Measurements from ENCODE around the gene DAP.

DNA sequence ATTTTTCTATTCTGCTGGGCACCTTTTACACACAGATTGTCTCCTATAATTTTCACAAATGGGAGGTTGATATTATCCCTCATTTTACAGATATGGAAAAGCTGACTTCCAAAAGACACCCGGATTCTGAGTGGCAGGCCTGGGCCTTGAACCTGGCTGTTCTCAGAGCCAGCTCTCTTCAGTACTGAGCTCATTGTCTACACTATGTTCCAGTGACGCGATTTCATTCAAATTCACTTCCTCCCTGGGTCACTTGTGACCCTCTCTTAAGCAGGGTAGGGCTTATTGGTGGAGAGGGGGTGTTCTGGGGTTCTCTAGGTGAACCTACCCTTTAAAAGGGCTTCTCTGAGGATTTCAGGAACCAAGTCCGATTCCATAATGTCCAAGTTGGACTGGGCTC is 127.0 kb downstream of the DAP start:
- TF ChIP-seq IRF2 (CRISPR knock-in tag; IDR thresholded peaks at IDR 0.05; ENCODE audit: borderline replicate concordance, low read depth): no peak
- TF ChIP-seq, protein P1, sequence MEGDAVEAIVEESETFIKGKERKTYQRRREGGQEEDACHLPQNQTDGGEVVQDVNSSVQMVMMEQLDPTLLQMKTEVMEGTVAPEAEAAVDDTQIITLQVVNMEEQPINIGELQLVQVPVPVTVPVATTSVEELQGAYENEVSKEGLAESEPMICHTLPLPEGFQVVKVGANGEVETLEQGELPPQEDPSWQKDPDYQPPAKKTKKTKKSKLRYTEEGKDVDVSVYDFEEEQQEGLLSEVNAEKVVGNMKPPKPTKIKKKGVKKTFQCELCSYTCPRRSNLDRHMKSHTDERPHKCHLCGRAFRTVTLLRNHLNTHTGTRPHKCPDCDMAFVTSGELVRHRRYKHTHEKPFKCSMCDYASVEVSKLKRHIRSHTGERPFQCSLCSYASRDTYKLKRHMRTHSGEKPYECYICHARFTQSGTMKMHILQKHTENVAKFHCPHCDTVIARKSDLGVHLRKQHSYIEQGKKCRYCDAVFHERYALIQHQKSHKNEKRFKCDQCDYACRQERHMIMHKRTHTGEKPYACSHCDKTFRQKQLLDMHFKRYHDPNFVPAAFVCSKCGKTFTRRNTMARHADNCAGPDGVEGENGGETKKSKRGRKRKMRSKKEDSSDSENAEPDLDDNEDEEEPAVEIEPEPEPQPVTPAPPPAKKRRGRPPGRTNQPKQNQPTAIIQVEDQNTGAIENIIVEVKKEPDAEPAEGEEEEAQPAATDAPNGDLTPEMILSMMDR (IDR thresholded peaks at IDR 0.05): no peak
- no peak for TF ChIP-seq ZNF121 (CRISPR knock-in tag; IDR thresholded peaks at IDR 0.05)
- no peak for TF ChIP-seq CREM (CRISPR knock-in tag; IDR thresholded peaks at IDR 0.05)
